Heart right ventricle (tissue), 16 donors: ENCODE data around the gene FRMD3. TPM values are rescaled to one million over a fixed set of nuclear protein-coding genes. Genes with fewer than 3 reads are reported as not detected.

Experiments used
- ATAC-seq, 8 donors: fragments of 200-7000 bp; cut with Tn5 transposase; one replicate each; pipeline ENCODE4 v1.9.1; 2020; ENCODE audit warnings: mild to moderate bottlenecking in 8 of 8, moderate library complexity in 8 of 8, moderate number of reproducible peaks in 1 of 8
- DNase-seq, 2 donors: peaks; one replicate each; pipeline ENCODE4 v3.0.0-alpha.2; 2020
- H3K27ac ChIP-seq, 10 donors: fragments of 200-600 bp; sonication (generic) in 2 of 10; one replicate each; pipeline versions ENCODE4 v1.5.0 to v1.8.0; 2020 to 2022; ENCODE audit warnings: mild to moderate bottlenecking in 3 of 10
- H3K27me3 ChIP-seq, 7 donors: fragments of 200-600 bp; one replicate each; pipeline ENCODE4 v1.8.0; 2021 to 2022; ENCODE audit warnings: mild to moderate bottlenecking in 2 of 7
- H3K36me3 ChIP-seq, 9 donors: fragments of 200-600 bp; sonication (generic) in 1 of 9; one replicate each; pipeline versions ENCODE4 v1.5.0 to v1.8.0; 2020 to 2022; ENCODE audit warnings: mild to moderate bottlenecking in 2 of 9
- H3K4me1 ChIP-seq, 9 donors: fragments of 200-600 bp; sonication (generic) in 1 of 9; one replicate each; pipeline versions ENCODE4 v1.5.0 to v1.8.0; 2020 to 2022; ENCODE audit warnings: mild to moderate bottlenecking in 4 of 9
- H3K4me3 ChIP-seq, 10 donors: fragments of 200-600 bp; sonication (generic) in 2 of 10; one replicate each; pipeline versions ENCODE4 v1.5.0 to v1.8.0; 2020 to 2022; ENCODE audit warnings: mild to moderate bottlenecking in 7 of 10, moderate library complexity in 2 of 10
- H3K9me3 ChIP-seq, 11 donors: fragments of 200-600 bp in 10 of 11; sonication (generic) in 2 of 11; one replicate each; pipeline versions ENCODE4 v1.5.0 to v1.8.0; 2013 to 2022; ENCODE audit warnings: mild to moderate bottlenecking in 2 of 11, control low read depth in 1 of 11, moderate library complexity in 1 of 11
- WGBS, 2 donors: extraction: QIAGEN DNeasy Blood & Tissue Kit; methylation state at CpG; one replicate each; pipeline ENCODE4 v1.1.7; 2013; ENCODE audit warnings: inconsistent platforms in 1 of 2; 5-methylcytosine and 5-hydroxymethylcytosine counted together
- intact Hi-C, 10 donors: fragments of 100-400 bp; cut with DNase I; formaldehyde crosslinking; loops; one replicate each; pipeline versions ENCODE4 v1.11.1 to v1.14.2; 2022
- polyA plus RNA-seq, 2 donors: library from polyadenylated mRNA; stranded (reverse); fragments of 200-250 nt; gene quantifications; one replicate each; pipeline ENCODE4 v1.2.3, GENCODE V29; 2013
- total RNA-seq, 10 donors: library from RNA; stranded (reverse); fragmentation: NEBNext Ultra II Directional in 3 of 10; extraction: Animal tissue kit (Norgen Biotek cat#: 25700) in 3 of 10; gene quantifications; one replicate each; pipeline versions ENCODE4 v1.2.1 to v1.2.4, GENCODE V29; 2021 to 2023
- TF ChIP-seq, protein P1 (sequence below), 9 donors: fragments of 200-600 bp; sonication (generic) in 2 of 9; IDR thresholded peaks; one replicate each; pipeline versions ENCODE4 v1.5.0 to v1.8.0; 2021 to 2022; ENCODE audit warnings: antibody characterized with exemption in 9 of 9, mild to moderate bottlenecking in 5 of 9, moderate library complexity in 1 of 9
- donor health status: Arrhythmogenic right ventricular cardiomyopathy.
- donor health status: ischemic (EF 13 %, LVEDD 7.1; RV severe dilation, severe dysfunction).
- donor health status: healthy with polysubstance abuse.
- donor health status: DM: no; HTN: yes; CAD: no.
- donor health status: DM: no; HTN: no; CAD: no.
- donor health status: ischemic (EF 25% LVEDD 6.9; RV normal size, moderate dysfunction).
- donor health status: ischemic (EF 25% LVEDD 5.7; RV mildly dilated, moderate dysfunction).
- donor health status: healthy.
- donor health status: DM: yes; HTN: yes; CAD: no.
- donor health status: Ischemic cardiomyopathy.
- donor health status: ischemic (EF 35%, LVEDD 5.7; RV mildly dilated, moderate dysfunction).
- donor health status: nonischemic (EF 11% LVEDD 7.7; RV severe dilation, severe dysfunction).
- donor health status: DM: yes; HTN: yes; CAD: no.
- donor health status: PGD.
- donor health status: ischemic (EF 29% LVEDD 5.4; RV normal size, mild dysfunction).
- donor health status: nonischemic (EF 23%, LVEDD 6.1; RV moderate dilation, normal function).

FRMD3 gene
- total and polyA plus RNA-seq, 12 donors, result 23.1 to 145 (median 98.8) TPM

- H3K4me1 ChIP-seq, result peaks cover 0 to 23% (median 8%) of the 10 kb centered on the region in 9 donors
- TF ChIP-seq, protein P1, sequence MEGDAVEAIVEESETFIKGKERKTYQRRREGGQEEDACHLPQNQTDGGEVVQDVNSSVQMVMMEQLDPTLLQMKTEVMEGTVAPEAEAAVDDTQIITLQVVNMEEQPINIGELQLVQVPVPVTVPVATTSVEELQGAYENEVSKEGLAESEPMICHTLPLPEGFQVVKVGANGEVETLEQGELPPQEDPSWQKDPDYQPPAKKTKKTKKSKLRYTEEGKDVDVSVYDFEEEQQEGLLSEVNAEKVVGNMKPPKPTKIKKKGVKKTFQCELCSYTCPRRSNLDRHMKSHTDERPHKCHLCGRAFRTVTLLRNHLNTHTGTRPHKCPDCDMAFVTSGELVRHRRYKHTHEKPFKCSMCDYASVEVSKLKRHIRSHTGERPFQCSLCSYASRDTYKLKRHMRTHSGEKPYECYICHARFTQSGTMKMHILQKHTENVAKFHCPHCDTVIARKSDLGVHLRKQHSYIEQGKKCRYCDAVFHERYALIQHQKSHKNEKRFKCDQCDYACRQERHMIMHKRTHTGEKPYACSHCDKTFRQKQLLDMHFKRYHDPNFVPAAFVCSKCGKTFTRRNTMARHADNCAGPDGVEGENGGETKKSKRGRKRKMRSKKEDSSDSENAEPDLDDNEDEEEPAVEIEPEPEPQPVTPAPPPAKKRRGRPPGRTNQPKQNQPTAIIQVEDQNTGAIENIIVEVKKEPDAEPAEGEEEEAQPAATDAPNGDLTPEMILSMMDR (IDR thresholded peaks at IDR 0.05), result no peak
- H3K36me3 ChIP-seq, result no peaks in the 10 kb centered on the region
- WGBS, 2 donors, result 88 to 90% methylated on average over 3 of the region's 3 CpGs
- no peak overlapping the region for H3K27ac ChIP-seq
- H3K9me3 ChIP-seq, result no peaks in the 10 kb centered on the region
- DNase-seq (no peak), ATAC-seq (no peak)
- no peak overlapping the region for H3K4me3 ChIP-seq
- H3K27me3 ChIP-seq, result no peaks in the 10 kb centered on the region
- intact Hi-C loops, result loop anchor here in 1 of 10 donors (10.0 kb wide), 1 partner anchor 92 kb away; no protein-coding TSS in a partner anchor
These were observed 195.5 kb downstream of the FRMD3 start for GRCh38 chr9:83342731-83343130.

GRCh38 chr9:83342006-83342405 is 196.2 kb downstream of the FRMD3 start:
- H3K4me3 ChIP-seq, result no peak overlapping the region
- peaks cover 0 to 20% (median 6%) of the 10 kb centered on the region in 9 donors for H3K4me1 ChIP-seq
- intact Hi-C loops, result loop anchor here in 1 of 10 donors (10.0 kb wide), 1 partner anchor 93 kb away; no protein-coding TSS in a partner anchor
- 93 to 99% methylated on average over 3 of the region's 3 CpGs for WGBS, 2 donors
- H3K27me3 ChIP-seq, result no peaks in the 10 kb centered on the region
- no peaks in the 10 kb centered on the region for H3K9me3 ChIP-seq
- DNase-seq (no peak), ATAC-seq (no peak)
- H3K27ac ChIP-seq, result no peak overlapping the region
- TF ChIP-seq, protein P1 (IDR thresholded peaks at IDR 0.05), result no peak
- H3K36me3 ChIP-seq, result no peaks in the 10 kb centered on the region

GRCh38 chr9:83340451-83340850 is 197.8 kb downstream of the FRMD3 start:
- H3K9me3 ChIP-seq, result no peaks in the 10 kb centered on the region
- intact Hi-C loops, result loop anchor here in 1 of 10 donors (10.0 kb wide), 1 partner anchor 94 kb away; no protein-coding TSS in a partner anchor
- DNase-seq, result no peak
- no peak for ATAC-seq
- peaks cover 0 to 12% (median 0%) of the 10 kb centered on the region in 9 donors for H3K4me1 ChIP-seq
- H3K36me3 ChIP-seq, result no peaks in the 10 kb centered on the region
- no peaks in the 10 kb centered on the region for H3K27me3 ChIP-seq
- TF ChIP-seq, protein P1 (IDR thresholded peaks at IDR 0.05), result no peak
- no peak overlapping the region for H3K4me3 ChIP-seq
- peak overlapping the region in 4 of 10 donors; percentile 7 to 63 (median 50) for H3K27ac ChIP-seq
- WGBS, 2 donors, result 63 to 75% methylated on average over 3 of the region's 3 CpGs

GRCh38 chr9:83339435-83339834 is 198.8 kb downstream of the FRMD3 start:
- WGBS, 2 donors, result 75 to 92% methylated on average over 1 of the region's 1 CpG

More at GRCh38 chr9:83339435-83339834, 198.8 kb downstream of the FRMD3 start:
- Histone ChIP-seq H3K27ac (peak overlapping the region in 4 of 10 donors; percentile 7 to 63 (median 38)), H3K27me3 (no peaks in the 10 kb centered on the region), H3K9me3 (no peaks in the 10 kb centered on the region), H3K36me3 (peaks cover 0 to 9% (median 0%) of the 10 kb centered on the region in 9 donors), H3K4me1 (peaks cover 0 to 17% (median 0%) of the 10 kb centered on the region in 9 donors), H3K4me3 (no peak overlapping the region)
- DNase-seq (peak in 1 of 2 donors; percentile 53), ATAC-seq (peak in 7 of 8 donors; percentile 46 to 80 (median 70))
- TF ChIP-seq, protein P1 (IDR thresholded peaks at IDR 0.05), result no peak
- intact Hi-C loops, result loop anchor here in 7 of 10 donors (5.0 to 10.0 kb wide), 6 partner anchors 125 to 305 kb away; no protein-coding TSS in a partner anchor
